ENCODE data around the gene ABCA4. TPM values are rescaled to one million over a fixed set of nuclear protein-coding genes. Genes with fewer than 3 reads are reported as not detected.

Gene ABCA4
- total and polyA plus RNA-seq, 2 donors (not counting 3 experiments of a cell fraction or from before 2014, with no cell fraction given), result 2.3 to 4.9 TPM

DNA sequence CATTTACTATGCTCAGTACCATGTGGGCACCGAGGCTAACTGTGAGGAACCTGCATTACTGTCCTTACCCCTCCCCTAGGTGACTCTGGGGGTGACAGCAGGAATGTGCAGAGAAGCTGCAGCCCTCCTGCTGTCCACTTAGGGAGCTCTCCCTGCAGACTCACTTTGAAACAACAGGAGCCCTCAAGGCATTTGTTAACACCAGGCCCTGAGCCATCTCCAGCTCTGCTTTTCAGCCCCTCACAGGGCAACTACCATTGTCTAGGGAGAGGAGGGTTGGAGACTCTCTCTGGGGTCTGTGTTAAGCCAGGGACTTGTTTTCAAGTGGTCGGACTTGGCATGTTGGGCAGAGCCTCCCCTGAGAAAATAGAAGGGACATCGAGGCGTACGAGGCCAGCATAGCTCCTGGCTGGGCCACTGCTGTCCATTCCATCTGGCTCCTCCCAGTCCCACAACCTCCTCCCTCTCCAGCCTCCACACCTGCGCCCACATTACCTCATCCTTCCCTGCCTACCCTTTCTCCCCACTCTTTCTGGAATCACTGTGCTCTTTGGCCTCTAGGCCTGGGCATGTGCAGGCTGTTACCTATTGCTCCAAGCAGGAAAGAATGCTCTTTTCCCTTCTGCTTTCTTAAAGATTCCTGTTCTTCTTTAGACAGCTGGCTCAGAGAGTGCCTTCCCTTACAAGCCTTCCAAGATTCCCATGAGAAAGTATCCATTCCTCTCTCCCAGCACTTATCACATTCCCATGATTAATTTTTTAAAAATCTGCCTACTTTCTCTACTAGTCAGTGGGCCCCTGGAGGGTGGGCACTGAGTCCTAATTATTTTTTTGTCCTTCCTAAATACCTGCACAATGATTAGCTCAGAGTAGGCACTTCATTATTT, 109.0 kb downstream of the ABCA4 start:
- no peak for FAIRE-seq
- no peak overlapping the region for H3K27ac ChIP-seq (ENCODE audit: insufficient read depth, low read depth, low read length)
- H3K9me1 ChIP-seq (replicated peaks; ENCODE audit: control insufficient read depth, extremely low read depth, insufficient read depth, low read length), result no peaks in the 10 kb centered on the region
- no peak for DNase-seq (ENCODE audit: low read depth, low spot score)
- H4K20me1 ChIP-seq (replicated peaks; ENCODE audit: control insufficient read depth, extremely low read depth, insufficient read depth, low read length), result no peaks in the 10 kb centered on the region
- dilution Hi-C loops (cut with MboI; ENCODE audit: extremely low pct_ligation_motif_present, low sequenced_read_pairs) (loop anchor here (25.0 kb wide), 1 partner anchor 350 kb away; no protein-coding TSS in a partner anchor), intact Hi-C loops (cut with micrococcal nuclease) (no loop called here)
- no peaks in the 10 kb centered on the region for H3K36me3 ChIP-seq (ENCODE audit: control insufficient read depth in 2 of 2, extremely low read depth in 1 of 2, insufficient read depth in 2 of 2, low read length in 2 of 2)
- ChIA-PET CTCF (interaction anchor here (1.0 to 2.5 kb wide), 4 partner anchors 14 to 324 kb away, joined by 3 to 10 read pairs (median 4); partner anchors contain the start of gene GCLM), POLR2A (no interaction called here)
- TF ChIP-seq, protein P1, sequence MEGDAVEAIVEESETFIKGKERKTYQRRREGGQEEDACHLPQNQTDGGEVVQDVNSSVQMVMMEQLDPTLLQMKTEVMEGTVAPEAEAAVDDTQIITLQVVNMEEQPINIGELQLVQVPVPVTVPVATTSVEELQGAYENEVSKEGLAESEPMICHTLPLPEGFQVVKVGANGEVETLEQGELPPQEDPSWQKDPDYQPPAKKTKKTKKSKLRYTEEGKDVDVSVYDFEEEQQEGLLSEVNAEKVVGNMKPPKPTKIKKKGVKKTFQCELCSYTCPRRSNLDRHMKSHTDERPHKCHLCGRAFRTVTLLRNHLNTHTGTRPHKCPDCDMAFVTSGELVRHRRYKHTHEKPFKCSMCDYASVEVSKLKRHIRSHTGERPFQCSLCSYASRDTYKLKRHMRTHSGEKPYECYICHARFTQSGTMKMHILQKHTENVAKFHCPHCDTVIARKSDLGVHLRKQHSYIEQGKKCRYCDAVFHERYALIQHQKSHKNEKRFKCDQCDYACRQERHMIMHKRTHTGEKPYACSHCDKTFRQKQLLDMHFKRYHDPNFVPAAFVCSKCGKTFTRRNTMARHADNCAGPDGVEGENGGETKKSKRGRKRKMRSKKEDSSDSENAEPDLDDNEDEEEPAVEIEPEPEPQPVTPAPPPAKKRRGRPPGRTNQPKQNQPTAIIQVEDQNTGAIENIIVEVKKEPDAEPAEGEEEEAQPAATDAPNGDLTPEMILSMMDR (IDR thresholded peaks at IDR 0.05; ENCODE audit: extremely low read depth in 1 of 2, insufficient read depth in 1 of 2, low read depth in 1 of 2, low read length in 2 of 2), result no peak
- no peak for TF ChIP-seq MYC (IDR thresholded peaks at IDR 0.05; ENCODE audit: low read depth, low read length)
- no peak for TF ChIP-seq GATA2 (IDR thresholded peaks at IDR 0.05; ENCODE audit: insufficient read depth, insufficient read length, low read depth, low read length)
- no peak for TF ChIP-seq JUN (IDR thresholded peaks at IDR 0.05; ENCODE audit: borderline replicate concordance, insufficient read depth, insufficient read length, low read depth)
- TF ChIP-seq POLR2AphosphoS5 (IDR thresholded peaks at IDR 0.05; ENCODE audit: insufficient read depth, low read depth, low read length), result no peak
- no peak for TF ChIP-seq POLR2A (IDR thresholded peaks at IDR 0.05; ENCODE audit: low read depth, low read length)
- TF ChIP-seq FOS (IDR thresholded peaks at IDR 0.05; ENCODE audit: borderline replicate concordance, insufficient read depth, low read length), result no peak
- no peak for TF ChIP-seq EZH2 (IDR thresholded peaks at IDR 0.05; ENCODE audit: borderline replicate concordance, low read depth, low read length, severe bottlenecking)
- TF ChIP-seq, protein P2, sequence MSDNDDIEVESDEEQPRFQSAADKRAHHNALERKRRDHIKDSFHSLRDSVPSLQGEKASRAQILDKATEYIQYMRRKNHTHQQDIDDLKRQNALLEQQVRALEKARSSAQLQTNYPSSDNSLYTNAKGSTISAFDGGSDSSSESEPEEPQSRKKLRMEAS (IDR thresholded peaks at IDR 0.05; ENCODE audit: insufficient read depth, insufficient read length), result no peak
- H2AFZ ChIP-seq (ENCODE audit: low read depth, low read length), result no peak overlapping the region
- H3K79me2 ChIP-seq (ENCODE audit: control insufficient read depth, insufficient read depth, low read length), result no peaks in the 10 kb centered on the region
- H3K4me1 ChIP-seq (ENCODE audit: control insufficient read depth, extremely low read depth, insufficient read depth, low read length), result no peaks in the 10 kb centered on the region
- no TSS peak for BruUV-seq (replicated peaks)
- H3K9me3 ChIP-seq (replicated peaks; ENCODE audit: control insufficient read depth, insufficient read depth, low read length), result no peaks in the 10 kb centered on the region
- H3K9ac ChIP-seq (replicated peaks; ENCODE audit: extremely low read depth, insufficient read depth, low read length), result no peak overlapping the region
- H3K27me3 ChIP-seq (ENCODE audit: control insufficient read depth in 2 of 2, insufficient read depth in 2 of 2, low read length in 2 of 2), result peaks cover 5 to 14% of the 10 kb centered on the region in 2 experiments
- no peak overlapping the region for H3K4me3 ChIP-seq (replicated peaks in 1 of 3; ENCODE audit: insufficient read depth in 1 of 3, low read depth in 1 of 3, low read length in 3 of 3)
- no peak overlapping the region for H3K4me2 ChIP-seq (ENCODE audit: insufficient read depth, low read length)

All from endothelial cell of umbilical vein (primary cell).